NCI-H345 treated with DMSO at 0.1 percent for 48 hours (cell line): ENCODE measurements around the gene SCAP.

Experiments
- DNase-seq: peaks from one replicate; lab custom pipeline; 2025; ENCODE audit not compliant: unreplicated experiment; lab: John Stamatoyannopoulos, UW

Gene SCAP

GRCh38 chr3:47432673-47433072, 43.1 kb downstream of the SCAP start:
- DNase-seq, result no peak

GRCh38 chr3:47431225-47431624, 44.5 kb downstream of the SCAP start:
- no peak for DNase-seq

DNA sequence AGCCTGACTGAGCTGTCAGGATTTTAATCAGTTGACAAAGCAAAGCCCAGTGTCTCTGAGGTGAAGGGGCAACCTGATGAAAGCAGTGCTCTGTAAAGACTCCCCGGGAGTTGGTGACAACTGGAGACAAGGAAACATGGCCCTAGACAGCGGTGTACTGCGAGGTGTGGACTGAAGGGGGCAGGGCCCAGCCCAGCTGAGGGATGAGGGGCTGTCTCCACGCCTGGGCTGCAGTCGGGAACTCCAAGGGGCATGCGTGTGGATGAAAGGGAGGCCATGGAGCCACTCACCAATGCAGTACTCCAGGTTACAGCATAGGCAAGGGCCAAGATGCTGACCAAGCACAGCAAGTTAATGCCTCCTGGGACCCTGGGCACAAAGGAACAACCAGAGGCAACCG, 45.1 kb downstream of the SCAP start:
- no peak for DNase-seq

DNA sequence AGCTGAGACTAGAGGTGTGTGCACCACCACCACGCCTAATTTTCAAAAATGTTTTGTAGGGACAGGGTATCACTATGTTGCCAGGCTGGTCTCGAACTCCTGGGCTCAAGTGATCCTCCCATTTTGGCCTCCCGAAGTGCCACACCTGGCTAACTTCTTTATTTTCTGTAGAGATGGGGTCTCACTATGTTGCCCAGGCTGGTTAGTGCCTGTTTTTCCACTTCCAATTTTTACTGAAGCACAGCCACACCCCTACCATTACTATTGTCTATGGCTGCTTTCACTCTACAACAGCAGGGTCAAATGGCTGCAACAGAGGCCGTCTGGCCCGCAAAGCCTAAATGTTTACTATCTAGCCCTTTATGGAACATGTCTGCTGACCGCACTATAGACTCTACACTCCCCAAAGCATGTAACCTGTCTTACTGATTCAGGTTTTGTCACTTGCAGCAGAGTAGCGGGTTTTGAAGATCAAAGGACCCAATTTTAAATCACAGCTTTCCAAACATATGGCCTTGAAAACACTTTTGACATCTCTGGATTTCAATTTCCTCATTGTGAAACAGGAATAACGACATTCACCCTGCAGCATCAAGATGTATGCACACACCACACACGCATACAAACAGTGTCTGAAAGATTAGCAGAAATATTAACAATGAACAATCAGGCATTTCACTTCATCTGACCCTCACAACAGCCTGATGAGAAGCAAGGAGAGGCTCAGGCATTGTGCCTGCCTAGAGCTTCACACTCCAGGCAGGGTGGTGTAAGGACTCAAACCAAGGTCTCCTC, 46.1 kb downstream of the SCAP start:
- DNase-seq, result no peak

DNA sequence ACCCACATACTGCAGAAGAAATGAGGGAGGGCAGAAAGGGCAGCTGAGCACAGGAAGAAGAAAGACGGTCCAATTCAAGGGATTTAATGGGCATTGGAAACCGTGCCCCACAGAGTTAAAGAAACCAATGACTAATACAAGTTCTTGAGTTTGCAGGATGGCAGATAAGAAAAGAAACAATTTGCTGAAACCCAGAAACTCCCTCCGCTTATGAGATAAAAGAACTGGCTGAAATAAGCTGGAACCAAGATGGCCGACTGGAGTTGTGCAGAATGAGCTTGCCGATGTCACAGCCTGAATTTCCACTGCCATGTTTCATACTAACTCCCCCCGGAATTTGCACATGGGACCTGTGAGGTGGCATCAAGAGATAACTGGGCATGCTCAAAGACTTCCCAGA, 47.1 kb downstream of the SCAP start:
- no peak for DNase-seq

GRCh38 chr3:47427866-47428265, 47.9 kb downstream of the SCAP start:
- DNase-seq, result no peak

DNA sequence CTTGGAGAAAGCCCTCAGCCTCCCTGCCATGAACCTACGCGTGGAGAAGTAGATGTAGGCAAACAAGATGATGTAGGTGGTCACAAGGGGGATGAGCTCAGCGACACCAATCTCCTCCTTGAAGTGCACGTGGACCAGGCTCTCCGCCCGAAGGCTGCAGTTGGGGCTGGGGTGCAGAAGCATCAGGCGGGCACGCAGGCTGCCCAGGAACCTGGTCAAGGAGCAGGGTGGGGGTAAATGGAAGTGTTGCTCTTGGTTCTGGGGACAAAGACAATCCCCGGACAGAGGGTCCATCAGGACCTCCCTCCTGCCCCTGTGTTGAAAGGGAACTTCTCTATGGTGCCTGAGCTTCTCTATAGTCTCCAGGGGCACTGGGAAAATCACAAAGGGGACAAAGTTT, 49.8 kb downstream of the SCAP start:
- no peak for DNase-seq

DNA sequence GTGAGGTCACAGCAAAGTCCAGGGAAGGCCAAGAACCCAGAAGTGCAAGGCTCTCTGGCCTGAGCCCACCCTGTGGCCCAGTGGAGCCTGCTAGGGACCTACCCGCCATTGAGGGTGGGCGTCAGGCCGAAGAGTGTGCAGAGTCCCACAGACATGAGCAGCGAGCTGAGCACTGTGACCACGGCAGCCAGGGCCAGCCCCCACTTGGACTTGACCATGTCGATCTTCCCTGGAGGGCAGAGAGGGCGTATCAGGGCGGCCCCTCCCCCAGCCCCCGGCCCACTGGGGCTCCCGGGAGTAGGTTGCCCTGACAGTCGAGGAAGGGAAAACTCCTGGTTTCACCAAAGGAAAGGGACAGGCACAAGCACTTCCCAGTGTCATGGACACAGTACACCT, 50.4 kb downstream of the SCAP start:
- DNase-seq, result no peak

DNA sequence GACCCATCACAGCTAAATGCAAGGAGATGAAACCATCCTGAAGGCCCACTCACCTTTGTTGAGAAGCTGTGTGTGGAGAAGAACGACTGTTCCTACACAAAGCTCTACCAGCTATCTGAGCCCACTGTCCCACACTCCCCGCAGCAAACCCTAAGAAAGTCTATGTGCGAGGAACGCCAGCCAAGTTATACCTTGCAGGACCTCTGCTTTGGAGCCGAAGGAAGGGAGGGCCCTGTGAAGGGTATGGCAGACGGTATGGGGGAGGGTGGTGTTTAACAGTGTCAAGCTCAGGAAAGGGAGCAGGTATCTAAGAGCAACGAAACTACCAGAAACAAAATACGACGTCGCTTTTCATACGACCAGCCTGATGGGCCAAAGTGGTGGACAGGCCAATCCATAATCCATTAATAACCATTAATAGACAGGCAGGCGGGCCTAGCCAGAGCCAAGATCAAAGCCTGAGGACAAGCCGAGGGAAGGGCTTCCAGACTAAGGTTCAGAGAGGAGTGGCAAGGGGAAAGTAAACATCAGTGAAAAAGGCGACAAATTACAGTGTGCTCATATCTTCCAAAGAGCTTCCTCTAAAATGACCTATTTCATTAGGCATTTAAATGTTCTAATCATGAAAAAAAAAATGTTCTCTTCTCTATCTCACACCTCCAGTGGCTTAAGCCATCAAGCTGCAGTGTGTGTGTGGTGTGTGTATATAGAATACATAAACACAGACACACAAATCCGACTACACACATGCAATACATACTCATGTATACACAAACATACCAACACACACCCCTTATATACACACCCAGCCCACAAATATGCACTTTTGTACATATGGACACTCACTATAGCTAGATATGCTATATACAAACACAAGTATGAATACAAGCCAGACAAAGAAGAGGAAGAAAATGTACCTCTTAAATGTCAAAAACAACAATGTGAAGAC, 51.0 kb downstream of the SCAP start:
- DNase-seq, result no peak

DNA sequence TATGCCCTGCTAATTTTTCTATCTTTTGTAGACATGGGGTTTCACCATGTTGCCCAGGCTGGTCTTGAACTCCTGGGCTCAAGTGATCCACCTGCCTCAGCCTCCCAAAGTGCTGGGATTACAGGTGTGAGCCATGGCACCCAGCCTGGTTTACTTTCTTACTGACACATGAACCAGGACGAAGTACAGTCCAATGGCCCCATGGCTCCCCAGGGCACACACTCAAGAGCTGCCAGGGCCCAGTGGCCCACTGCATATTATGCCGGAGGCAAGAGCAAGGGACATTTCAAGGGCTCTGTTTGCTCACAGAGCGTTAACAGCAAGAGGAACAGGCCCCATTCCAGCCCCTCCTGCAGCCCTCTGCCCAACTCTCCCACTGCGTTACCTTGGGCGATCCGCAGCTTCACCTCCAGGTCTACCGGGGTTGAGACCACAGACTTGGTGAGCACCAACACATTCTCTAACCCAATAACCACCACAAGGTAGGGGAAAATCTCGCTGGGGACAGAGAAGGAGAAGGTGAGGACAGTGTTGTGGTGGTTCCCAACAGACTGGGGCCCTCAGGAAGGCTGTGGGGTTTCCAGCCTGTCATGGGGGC, 52.1 kb downstream of the SCAP start:
- DNase-seq, result no peak

- no peak for DNase-seq
These were observed 53.0 kb downstream of the SCAP start for GRCh38 chr3:47422743-47423142.

GRCh38 chr3:47421741-47422649, 53.7 kb downstream of the SCAP start:
- no peak for DNase-seq

DNA sequence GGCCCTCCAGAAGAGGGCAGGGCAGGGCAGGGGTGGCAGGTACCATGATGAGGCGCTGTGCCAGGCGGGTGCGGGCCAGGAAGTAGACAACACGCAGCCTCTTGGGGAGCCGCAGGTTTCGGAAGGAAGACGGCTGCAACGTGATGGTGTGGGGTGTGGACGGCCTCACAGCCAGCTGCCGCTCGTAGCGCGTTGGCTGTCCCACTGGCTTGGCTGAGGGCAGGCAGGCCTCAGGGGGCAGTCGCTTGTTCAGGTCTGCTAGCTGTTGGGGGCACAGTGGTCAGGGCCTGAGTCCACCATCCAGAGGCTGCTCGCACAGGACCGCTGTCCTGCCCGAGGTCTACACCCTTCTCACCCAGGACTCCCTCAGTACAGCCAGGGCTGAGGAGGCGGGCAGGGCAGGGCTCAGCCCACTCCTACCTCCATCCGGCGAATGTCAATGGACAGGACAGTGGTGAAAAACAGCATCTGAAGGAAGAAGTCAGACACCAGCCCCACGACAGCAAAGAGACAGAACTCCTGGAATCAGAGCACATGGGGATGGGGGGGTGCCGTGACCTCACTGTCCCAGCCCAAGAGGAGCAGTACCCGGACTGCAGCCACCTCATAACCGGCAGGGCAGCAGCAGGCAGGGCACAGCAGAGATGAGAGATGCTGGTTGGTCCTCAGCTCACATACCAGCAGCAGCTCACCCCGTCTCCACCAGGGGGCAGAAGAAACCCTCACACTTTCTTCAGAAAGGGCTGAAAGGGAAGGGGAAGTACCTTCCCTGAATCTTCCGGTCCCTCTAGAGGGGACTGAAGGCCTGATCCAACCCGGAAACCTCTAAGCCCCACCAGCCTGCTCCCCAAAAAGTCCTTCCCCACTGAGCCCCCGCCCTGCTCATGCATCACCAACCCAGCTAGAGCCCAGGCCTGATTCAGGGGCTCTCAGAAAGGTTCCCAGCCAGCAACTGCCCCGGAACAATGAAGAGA, 54.9 kb downstream of the SCAP start:
- DNase-seq, result peak; percentile 17

DNA sequence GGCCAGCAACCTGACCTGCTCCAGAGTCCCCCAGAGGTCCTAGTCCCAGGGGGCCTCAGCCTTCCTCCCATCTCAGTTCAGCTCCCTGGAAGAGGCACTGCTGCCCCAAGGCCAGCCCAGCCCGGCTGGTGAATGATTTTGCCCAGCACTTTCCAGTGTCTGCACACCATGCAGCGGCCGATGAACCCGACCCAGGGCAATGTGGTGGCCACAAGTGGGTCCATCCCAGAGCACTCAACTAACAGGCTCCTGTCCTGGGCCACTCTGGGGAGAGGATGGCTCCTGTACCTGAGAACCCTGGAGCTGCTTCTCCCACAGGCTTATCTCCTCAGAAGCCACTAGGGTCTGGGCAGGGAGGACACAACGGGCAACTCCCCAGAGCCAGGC, 55.7 kb downstream of the SCAP start:
- no peak for DNase-seq

DNA sequence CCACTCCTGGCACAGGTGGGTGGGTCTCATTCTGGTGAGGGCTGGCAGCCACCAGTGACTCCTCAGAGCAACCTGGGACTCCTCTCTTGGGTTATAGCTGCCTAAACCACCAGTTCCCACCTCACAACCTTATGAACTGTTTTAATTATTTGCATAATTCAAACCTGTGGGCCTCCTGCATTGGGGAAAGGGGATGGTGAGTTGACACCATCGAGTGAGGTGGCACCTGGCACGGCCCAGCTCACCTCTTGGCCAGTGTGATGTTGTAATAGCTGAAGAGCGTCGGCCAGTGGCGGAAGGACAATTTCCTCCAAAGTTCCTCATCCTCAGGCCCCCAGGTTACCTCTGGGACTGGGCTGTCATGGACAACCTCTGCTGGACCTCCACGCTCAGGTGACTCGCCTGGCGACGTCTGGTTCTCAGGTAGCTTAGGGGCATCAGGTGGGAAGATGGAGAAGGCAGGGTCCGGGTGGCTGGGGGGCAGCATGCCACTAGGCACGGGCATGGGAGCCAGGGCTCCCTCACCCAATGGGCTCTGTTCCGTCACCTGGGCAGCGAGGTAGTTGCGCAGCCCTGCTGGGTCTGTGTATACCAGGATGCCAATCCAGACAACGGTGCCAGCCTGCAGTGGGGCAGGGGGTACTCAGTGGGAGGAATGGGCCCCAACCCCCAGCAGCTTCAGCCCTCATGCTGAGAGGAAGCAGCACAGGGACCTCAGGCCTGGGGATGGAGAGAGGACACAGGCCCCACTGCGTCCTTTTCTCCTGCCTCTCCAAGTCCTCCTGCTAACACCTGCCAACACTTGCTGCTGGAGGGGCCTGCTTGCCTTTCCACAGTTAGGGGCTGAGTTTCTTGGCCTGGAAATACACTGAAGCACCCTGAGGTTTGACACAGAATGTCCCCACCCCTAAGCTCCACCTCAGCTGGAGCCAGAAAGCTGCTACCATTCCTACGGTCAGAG, 56.4 kb downstream of the SCAP start:
- DNase-seq, result no peak

GRCh38 chr3:47418167-47419082, 57.3 kb downstream of the SCAP start:
- no peak for DNase-seq

DNA sequence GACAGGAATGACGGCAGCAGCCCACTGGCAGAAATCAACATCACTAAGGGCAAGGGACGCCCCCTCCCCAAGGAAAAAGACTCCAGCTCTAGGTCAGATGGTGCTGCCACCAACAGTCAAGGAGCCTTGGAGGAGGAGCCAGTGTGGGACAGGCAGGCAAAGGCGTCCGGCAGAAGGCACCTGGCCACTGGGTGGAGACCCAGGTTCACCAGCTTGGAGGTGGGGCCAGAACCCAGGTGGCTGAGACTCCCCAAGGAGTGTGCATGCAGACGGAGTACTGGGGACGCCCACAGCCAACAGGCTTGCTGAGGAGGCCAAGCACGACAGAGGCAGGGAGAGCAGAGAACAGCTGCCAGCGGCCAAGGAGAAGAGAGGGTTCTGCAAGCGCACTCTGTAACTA, 59.7 kb downstream of the SCAP start:
- DNase-seq, result no peak
